ENCODE measurements around the gene PHTF2. TPM values are rescaled to one million over a fixed set of nuclear protein-coding genes. Genes with fewer than 3 reads are reported as not detected.

PHTF2 gene
- total RNA-seq, 1 experiment from 2014 or later, result 26.7 TPM

DNA sequence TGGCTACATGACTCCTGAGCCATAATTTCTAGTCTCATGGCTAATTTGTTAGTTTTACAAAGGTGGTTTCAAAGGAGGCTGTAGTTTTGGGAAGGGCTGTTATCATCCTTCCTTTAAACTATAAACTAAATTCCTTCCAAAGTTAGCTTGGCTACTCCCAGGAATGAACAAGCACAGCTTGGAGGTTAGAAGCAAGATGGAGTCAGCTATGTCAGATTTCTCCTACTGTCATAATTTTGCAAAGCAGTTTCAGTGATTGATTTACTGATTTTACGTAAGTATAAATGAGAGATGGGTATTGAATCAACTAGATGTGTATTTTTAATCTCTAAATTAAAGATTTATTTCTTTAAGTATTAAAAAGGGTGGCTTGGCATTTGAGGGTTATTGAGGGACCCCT lies 79.9 kb downstream of the PHTF2 start:
- Histone ChIP-seq H3K36me3 (ENCODE audit: control insufficient read depth in 1 of 2, insufficient read depth in 2 of 2, low read length in 2 of 2) (no peaks in the 10 kb centered on the region), H4K20me1 (ENCODE audit: insufficient read depth) (no peaks in the 10 kb centered on the region), H3K9me2 (ENCODE audit: insufficient read depth) (no peaks in the 10 kb centered on the region), H3K9me3 (ENCODE audit: control insufficient read depth in 1 of 2, insufficient read depth in 1 of 2, low read depth in 1 of 2, low read length in 2 of 2) (no peaks in the 10 kb centered on the region), H3K79me2 (ENCODE audit: insufficient read depth, low read length) (no peaks in the 10 kb centered on the region), H2AFZ (ENCODE audit: low read depth, low read length, poor library complexity, severe bottlenecking) (no peak overlapping the region), H3K4me2 (ENCODE audit: low read length) (no peak overlapping the region), H3K4me1 (ENCODE audit: control insufficient read depth in 1 of 2, insufficient read depth in 2 of 2, low read length in 2 of 2) (no peaks in the 10 kb centered on the region), H3K27me3 (ENCODE audit: insufficient read depth, low read length) (no peaks in the 10 kb centered on the region), H3K4me3 (replicated peaks in 1 of 2; ENCODE audit: low read depth in 1 of 2, low read length in 2 of 2) (no peak overlapping the region), H3K9ac (ENCODE audit: low read length) (no peak overlapping the region), H3K27ac (ENCODE audit: low read depth, low read length) (no peak overlapping the region)
- BruUV-seq (replicated peaks), result no TSS peak
- TF ChIP-seq, protein P1, sequence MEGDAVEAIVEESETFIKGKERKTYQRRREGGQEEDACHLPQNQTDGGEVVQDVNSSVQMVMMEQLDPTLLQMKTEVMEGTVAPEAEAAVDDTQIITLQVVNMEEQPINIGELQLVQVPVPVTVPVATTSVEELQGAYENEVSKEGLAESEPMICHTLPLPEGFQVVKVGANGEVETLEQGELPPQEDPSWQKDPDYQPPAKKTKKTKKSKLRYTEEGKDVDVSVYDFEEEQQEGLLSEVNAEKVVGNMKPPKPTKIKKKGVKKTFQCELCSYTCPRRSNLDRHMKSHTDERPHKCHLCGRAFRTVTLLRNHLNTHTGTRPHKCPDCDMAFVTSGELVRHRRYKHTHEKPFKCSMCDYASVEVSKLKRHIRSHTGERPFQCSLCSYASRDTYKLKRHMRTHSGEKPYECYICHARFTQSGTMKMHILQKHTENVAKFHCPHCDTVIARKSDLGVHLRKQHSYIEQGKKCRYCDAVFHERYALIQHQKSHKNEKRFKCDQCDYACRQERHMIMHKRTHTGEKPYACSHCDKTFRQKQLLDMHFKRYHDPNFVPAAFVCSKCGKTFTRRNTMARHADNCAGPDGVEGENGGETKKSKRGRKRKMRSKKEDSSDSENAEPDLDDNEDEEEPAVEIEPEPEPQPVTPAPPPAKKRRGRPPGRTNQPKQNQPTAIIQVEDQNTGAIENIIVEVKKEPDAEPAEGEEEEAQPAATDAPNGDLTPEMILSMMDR (IDR thresholded peaks at IDR 0.05 in 2 of 3, conservative IDR thresholded peaks at IDR 0.05 in 1 of 3; ENCODE audit: borderline replicate concordance in 1 of 3, insufficient read depth in 1 of 3, low read depth in 2 of 3, low read length in 2 of 3), result no peak
- TF ChIP-seq CBX3 (IDR thresholded peaks at IDR 0.05; ENCODE audit: low read depth), result no peak
- TF ChIP-seq ELF1 (IDR thresholded peaks at IDR 0.05; ENCODE audit: borderline replicate concordance, low read depth), result no peak
- POLR2A ChIA-PET, result no interaction called here
- intact Hi-C loops (cut with micrococcal nuclease), result no loop called here
- CTCF ChIA-PET, result no interaction called here
- no peak for ATAC-seq
- RAD21 ChIA-PET (ENCODE audit: low non-redundant PET in 1 of 2, low total read pairs in 2 of 2, uncharacterized antibody in 2 of 2, unreplicated experiment in 2 of 2), result interaction anchor here in 1 of 2 experiments (0.6 kb wide), 1 partner anchor 19 kb away, joined by 3 read pairs; no protein-coding TSS in a partner anchor
- no peak for DNase-seq (ENCODE audit: low read depth, low spot score)

DNA sequence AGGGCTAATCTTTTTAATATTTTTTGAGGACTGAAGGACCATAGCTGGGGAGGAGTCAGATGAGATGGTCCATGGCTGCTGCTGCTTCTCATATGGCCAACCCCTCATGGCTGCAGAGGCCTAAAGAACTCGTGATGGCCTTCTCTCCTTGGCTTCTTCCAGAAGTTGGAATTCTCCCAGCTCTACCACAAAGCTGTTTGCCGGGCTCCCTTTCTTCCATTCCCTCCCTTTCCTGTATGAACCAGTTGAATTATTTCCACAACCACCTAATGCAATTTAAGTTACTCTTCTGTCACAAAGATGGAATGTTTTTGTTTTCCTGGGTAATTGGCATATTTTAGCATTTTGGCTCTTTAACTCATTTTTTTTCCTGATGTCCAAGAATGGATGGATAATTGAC lies 80.7 kb downstream of the PHTF2 start:
- Histone ChIP-seq H3K9me2 (ENCODE audit: insufficient read depth) (no peaks in the 10 kb centered on the region), H3K36me3 (ENCODE audit: control insufficient read depth in 1 of 2, insufficient read depth in 2 of 2, low read length in 2 of 2) (no peaks in the 10 kb centered on the region), H3K9ac (ENCODE audit: low read length) (no peak overlapping the region), H3K27me3 (ENCODE audit: insufficient read depth, low read length) (no peaks in the 10 kb centered on the region), H3K4me3 (replicated peaks in 1 of 2; ENCODE audit: low read depth in 1 of 2, low read length in 2 of 2) (no peak overlapping the region), H3K4me2 (ENCODE audit: low read length) (no peak overlapping the region), H3K9me3 (ENCODE audit: control insufficient read depth in 1 of 2, insufficient read depth in 1 of 2, low read depth in 1 of 2, low read length in 2 of 2) (no peaks in the 10 kb centered on the region), H4K20me1 (ENCODE audit: insufficient read depth) (no peaks in the 10 kb centered on the region), H2AFZ (ENCODE audit: low read depth, low read length, poor library complexity, severe bottlenecking) (no peak overlapping the region), H3K27ac (ENCODE audit: low read depth, low read length) (no peak overlapping the region), H3K79me2 (ENCODE audit: insufficient read depth, low read length) (no peaks in the 10 kb centered on the region), H3K4me1 (ENCODE audit: control insufficient read depth in 1 of 2, insufficient read depth in 2 of 2, low read length in 2 of 2) (no peaks in the 10 kb centered on the region)
- ATAC-seq (no peak), DNase-seq (ENCODE audit: low read depth, low spot score) (no peak)
- no TSS peak for BruUV-seq (replicated peaks)
- no peak for TF ChIP-seq SIN3A (IDR thresholded peaks at IDR 0.05; ENCODE audit: low read depth)
- no peak for TF ChIP-seq POLR2AphosphoS5 (IDR thresholded peaks at IDR 0.05; ENCODE audit: low read depth, low read length)
- no peak for TF ChIP-seq TCF7L2 (IDR thresholded peaks at IDR 0.05; ENCODE audit: borderline replicate concordance, extremely low read depth, insufficient read depth, insufficient read length)
- TF ChIP-seq FOSL1 (IDR thresholded peaks at IDR 0.05; ENCODE audit: low read depth), result no peak
- no peak for TF ChIP-seq SRF (IDR thresholded peaks at IDR 0.05; ENCODE audit: low read depth)
- no peak for TF ChIP-seq EGR1 (IDR thresholded peaks at IDR 0.05; ENCODE audit: low read depth)
- TF ChIP-seq ZNF274 (IDR thresholded peaks at IDR 0.05; ENCODE audit: low read depth, low read length), result no peak
- TF ChIP-seq, protein P2, sequence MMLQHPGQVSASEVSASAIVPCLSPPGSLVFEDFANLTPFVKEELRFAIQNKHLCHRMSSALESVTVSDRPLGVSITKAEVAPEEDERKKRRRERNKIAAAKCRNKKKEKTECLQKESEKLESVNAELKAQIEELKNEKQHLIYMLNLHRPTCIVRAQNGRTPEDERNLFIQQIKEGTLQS (IDR thresholded peaks at IDR 0.05), result no peak
- no peak for TF ChIP-seq SP1 (IDR thresholded peaks at IDR 0.05; ENCODE audit: low read depth)
- TF ChIP-seq, protein P3, sequence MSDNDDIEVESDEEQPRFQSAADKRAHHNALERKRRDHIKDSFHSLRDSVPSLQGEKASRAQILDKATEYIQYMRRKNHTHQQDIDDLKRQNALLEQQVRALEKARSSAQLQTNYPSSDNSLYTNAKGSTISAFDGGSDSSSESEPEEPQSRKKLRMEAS (IDR thresholded peaks at IDR 0.05), result no peak
- TF ChIP-seq, protein P4, sequence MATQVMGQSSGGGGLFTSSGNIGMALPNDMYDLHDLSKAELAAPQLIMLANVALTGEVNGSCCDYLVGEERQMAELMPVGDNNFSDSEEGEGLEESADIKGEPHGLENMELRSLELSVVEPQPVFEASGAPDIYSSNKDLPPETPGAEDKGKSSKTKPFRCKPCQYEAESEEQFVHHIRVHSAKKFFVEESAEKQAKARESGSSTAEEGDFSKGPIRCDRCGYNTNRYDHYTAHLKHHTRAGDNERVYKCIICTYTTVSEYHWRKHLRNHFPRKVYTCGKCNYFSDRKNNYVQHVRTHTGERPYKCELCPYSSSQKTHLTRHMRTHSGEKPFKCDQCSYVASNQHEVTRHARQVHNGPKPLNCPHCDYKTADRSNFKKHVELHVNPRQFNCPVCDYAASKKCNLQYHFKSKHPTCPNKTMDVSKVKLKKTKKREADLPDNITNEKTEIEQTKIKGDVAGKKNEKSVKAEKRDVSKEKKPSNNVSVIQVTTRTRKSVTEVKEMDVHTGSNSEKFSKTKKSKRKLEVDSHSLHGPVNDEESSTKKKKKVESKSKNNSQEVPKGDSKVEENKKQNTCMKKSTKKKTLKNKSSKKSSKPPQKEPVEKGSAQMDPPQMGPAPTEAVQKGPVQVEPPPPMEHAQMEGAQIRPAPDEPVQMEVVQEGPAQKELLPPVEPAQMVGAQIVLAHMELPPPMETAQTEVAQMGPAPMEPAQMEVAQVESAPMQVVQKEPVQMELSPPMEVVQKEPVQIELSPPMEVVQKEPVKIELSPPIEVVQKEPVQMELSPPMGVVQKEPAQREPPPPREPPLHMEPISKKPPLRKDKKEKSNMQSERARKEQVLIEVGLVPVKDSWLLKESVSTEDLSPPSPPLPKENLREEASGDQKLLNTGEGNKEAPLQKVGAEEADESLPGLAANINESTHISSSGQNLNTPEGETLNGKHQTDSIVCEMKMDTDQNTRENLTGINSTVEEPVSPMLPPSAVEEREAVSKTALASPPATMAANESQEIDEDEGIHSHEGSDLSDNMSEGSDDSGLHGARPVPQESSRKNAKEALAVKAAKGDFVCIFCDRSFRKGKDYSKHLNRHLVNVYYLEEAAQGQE (IDR thresholded peaks at IDR 0.05; ENCODE audit: low read depth), result no peak
- no peak for TF ChIP-seq CEBPB (IDR thresholded peaks at IDR 0.05; ENCODE audit: low read depth)
- CTCF ChIA-PET, result no interaction called here
- POLR2A ChIA-PET, result no interaction called here
- RAD21 ChIA-PET (ENCODE audit: low non-redundant PET in 1 of 2, low total read pairs in 2 of 2, uncharacterized antibody in 2 of 2, unreplicated experiment in 2 of 2), result no interaction called here
- intact Hi-C loops (cut with micrococcal nuclease), result no loop called here

Data from HCT116 (cell line).